Measurements from ENCODE around the gene KRTAP2-1.
"Not testable (repeated sequence)": the region's sequence is repeated elsewhere in the genome, so short reads cannot be mapped to it uniquely, and the experiment has no call there.

The KRTAP2-1 gene, protein sequence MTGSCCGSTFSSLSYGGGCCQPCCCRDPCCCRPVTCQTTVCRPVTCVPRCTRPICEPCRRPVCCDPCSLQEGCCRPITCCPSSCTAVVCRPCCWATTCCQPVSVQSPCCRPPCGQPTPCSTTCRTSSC

GRCh38 chr17:41046735-41047465 lies at the start of gene KRTAP2-1:
KRTAP2-1 (minus strand) TSS chr17:41047316; CDS start chr17:41047267, 49 bp downstream.
- not testable (repeated sequence) for DNase-seq (ENCODE audit: low spot score)

DNA sequence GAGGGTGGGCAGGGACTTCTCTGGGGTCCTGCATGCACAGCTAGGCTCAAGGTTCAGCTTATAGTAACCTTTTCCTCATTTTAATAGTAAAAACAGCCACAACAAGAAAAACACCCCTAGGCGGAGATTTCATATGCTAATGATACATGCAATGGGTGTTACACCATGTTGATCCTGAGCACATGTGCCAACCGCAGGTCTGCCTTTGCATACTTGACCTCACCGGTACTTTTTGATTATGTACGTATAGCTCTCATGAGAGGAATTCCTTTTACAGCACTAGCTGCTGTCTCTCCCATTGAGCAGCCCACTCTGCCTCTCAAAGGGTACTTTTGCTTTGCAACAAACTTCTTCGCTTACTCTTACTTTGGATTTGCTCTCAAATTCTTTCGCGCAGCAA lies 48.9 kb upstream of the KRTAP2-1 start:
- DNase-seq (ENCODE audit: low spot score) = no peak

- not testable (repeated sequence) for DNase-seq (ENCODE audit: low spot score)
These were observed 41.7 kb upstream of the KRTAP2-1 start for GRCh38 chr17:41088760-41089352.

- not testable (repeated sequence) for DNase-seq (ENCODE audit: low spot score)
These were observed 37.2 kb upstream of the KRTAP2-1 start, which contains the start of gene KRTAP4-7 for GRCh38 chr17:41084100-41084856. KRTAP4-7 (plus strand) TSS chr17:41084150; CDS start chr17:41084207, 57 bp downstream.

DNA sequence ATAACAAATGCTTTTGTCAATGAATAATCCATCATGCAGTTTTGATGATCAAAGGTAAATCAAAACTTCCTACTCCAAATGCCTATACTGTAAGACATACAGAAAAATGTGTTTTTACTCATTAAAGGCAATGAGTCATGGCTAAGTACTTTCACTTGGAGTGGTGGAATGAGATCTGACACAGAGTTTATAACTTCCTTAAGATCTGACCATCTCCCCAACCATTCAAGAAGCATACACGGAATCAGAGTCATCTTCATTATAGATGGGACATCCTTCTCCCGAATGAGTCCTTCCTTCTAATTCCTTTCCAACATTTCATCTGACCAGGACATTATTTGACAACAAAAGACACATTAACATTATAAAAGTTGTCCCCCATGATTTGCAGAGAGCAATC lies 36.3 kb upstream of the KRTAP2-1 start:
- not testable (repeated sequence) for DNase-seq (ENCODE audit: low spot score)

- DNase-seq (ENCODE audit: low spot score) = no peak
These were observed 35.5 kb upstream of the KRTAP2-1 start for GRCh38 chr17:41082626-41083025.

GRCh38 chr17:41076788-41077187 lies 29.7 kb upstream of the KRTAP2-1 start:
- no peak for DNase-seq (ENCODE audit: low spot score)

DNA sequence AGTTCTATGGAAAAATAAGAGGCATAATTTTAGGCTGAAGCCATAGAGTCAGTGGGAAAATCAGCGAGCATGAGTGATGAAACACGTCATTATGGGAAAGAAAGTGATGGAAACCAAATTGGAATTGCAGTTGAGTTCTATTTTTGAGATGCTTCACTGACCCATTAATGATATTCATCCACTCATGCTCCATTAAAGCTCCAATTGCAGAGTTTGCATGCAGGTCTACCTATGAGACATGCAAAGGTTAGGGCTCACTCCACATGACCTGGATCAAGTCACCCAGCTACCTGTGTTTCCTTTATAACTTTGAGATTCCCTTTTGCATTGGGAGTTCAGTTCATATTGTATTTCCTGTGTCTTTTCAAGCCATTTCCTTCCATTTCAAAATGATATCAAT lies 26.6 kb upstream of the KRTAP2-1 start:
- no peak for DNase-seq (ENCODE audit: low spot score)

DNA sequence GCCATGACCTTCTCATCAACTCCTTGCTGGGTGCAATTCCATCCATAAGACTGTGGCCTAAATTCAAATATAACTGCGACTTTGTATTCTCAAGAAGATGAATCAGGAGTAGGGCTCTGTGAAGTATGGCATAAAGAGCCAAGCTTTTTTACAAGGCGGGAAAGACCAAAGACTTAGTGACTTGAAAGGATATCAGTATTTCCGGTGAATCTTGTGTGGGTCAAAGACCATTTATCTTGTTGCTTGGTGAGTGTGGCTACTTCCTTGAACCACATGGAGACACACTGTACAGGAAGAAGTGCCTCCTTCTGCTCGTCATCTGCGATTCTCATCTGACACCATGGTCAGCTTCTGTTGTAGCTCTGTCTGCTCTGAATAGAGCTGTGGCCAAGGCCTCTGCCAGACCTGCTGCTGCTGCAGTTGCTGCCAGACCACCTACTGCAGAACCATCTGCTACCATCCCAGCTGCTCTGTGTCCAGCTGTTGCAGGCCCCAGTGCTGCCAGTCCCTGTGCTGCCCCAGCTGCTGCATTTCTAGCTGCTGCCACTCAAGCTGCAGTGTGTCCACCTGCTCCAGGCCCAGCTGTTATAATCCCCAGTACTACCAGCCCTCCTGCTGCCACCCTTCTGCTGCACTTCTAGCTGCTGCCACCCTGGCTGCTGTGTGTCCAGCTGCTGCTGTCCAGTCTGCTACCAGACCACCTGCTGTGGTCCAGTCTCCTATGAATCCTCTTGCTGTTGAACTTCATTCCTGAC lies 24.7 kb upstream of the KRTAP2-1 start:
- DNase-seq (ENCODE audit: low spot score) = no peak

- no peak for DNase-seq (ENCODE audit: low spot score)
These were observed 21.9 kb upstream of the KRTAP2-1 start for GRCh38 chr17:41069031-41069430.

- DNase-seq (ENCODE audit: low spot score) = no peak
These were observed 20.2 kb upstream of the KRTAP2-1 start for GRCh38 chr17:41067281-41067680.

DNA sequence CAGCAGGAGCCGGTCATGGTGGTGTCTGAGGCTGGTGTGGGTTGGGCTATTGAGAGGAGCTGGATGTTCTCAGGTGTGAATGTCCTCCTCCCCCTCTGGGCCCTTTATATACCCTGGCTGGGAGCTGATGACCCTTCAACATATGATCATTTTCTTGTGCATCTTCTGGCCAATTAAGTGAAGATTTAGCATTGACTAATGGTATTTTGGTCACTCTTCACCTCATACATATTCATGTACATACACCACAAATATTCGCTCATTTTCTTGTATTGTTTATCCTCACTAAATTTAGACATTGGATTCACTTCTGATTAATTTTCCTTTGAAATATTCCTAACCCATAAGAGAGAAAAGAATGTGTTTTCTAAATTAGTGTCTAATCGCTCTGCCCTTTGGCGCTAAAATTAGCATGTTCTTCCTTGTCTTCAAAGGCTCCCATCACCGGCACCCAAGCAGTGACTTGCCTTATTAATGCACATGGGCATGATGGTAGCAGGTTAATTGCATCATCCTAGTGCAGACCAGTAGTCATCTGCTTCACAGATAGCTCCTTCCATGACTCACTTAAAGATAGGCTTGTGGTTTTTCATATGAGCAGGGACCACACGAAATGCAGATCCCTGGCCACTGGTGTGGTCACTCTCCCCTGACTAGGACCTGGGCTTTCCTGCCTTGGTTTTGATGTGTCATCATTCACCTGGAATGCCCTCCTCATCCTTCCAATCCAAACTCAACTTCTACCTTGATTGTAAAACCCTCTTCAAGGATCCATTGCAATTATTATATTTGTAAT lies 18.9 kb upstream of the KRTAP2-1 start, which contains the start of gene KRTAP2-4:
KRTAP2-4 (minus strand) TSS at position 51 of the 796 bp plus-strand sequence; CDS start at position 17, 34 bp downstream.
- no peak for DNase-seq (ENCODE audit: low spot score)

DNA sequence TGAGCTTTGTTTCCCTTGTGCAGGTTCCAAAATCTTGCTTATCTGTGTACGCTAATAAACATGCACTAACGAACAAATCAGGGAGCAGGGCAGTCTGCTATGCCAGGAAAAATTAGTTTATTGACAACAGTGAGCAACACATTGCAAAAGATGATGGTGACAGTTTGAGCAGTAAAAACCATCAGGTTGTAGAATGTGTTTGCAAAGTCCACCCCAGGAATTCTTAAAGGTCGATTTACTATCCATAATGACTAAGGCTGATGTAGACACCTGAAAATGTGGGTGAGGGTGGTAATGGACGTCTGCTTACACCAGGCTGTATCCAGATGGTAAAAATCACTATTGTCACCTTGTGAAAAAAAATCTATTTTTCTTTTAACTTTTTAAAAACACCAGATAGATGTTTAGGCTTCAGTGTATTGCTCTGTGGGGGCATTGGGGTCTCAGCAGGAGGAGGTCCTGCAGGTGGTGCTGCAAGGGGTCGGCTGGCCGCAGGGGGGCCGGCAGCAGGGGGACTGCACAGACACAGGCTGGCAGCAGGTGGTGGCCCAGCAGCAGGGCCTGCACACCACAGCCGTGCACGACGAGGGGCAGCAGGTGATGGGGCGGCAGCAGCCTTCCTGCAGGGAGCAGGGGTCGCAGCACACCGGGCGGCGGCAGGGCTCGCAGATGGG lies 18.0 kb upstream of the KRTAP2-1 start:
- not testable (repeated sequence) for DNase-seq (ENCODE audit: low spot score)

DNA sequence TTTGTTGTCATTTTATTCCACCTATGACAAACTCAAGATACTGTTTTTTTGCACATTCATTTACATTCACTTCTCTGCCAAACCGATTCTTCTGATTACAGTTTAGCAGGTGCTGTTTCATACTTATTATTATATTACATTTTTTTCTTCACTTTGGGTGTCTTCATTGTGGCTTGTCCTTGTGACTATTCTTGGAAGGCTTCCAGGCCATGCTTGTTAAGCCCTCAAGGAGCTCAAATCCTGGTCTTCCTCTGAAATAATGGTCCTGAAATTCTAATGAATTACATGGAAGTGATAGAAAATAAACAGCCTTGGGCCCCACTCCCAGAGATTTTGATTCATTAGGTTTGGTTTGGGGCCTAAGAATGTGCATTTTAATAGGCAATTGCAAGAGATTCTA lies 17.2 kb upstream of the KRTAP2-1 start:
- no peak for DNase-seq (ENCODE audit: low spot score)

- no peak for DNase-seq (ENCODE audit: low spot score)
These were observed 16.3 kb upstream of the KRTAP2-1 start for GRCh38 chr17:41063449-41063848.

- no peak for DNase-seq (ENCODE audit: low spot score)
These were observed 14.8 kb upstream of the KRTAP2-1 start for GRCh38 chr17:41061964-41062363.

DNA sequence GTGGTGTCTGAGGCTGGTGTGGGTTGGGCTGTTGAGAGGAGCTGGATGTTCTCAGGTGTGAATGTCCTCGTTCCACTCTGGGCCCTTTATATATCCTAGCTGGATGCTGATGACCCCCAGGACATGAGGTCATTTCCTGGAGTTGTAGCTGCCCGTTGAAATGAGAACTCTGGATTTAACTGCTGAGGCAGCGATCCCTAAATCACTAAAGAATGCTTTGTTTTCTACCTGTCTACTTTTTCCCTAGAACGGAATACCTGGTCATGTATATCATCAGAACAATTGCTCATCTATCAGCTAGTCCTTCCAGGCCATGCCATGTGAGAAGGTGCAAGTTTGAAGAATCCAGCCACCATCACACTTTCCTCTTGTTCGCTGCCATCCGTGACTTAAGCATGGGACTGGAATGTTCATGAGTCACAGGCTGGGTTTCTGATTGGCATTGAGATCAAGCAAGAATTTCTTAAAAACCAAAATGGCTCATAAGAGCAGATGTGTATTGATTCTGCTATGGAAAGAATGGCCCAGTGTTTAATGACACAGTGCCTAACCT lies 13.0 kb upstream of the KRTAP2-1 start, which contains the start of gene KRTAP2-3:
KRTAP2-3 (minus strand) TSS at position 63 of the 553 bp plus-strand sequence. CDS start 64 bp downstream, outside the sequence.
- DNase-seq (ENCODE audit: low spot score) = no peak

- DNase-seq (ENCODE audit: low spot score) = not testable (repeated sequence)
These were observed 12.3 kb upstream of the KRTAP2-1 start for GRCh38 chr17:41059276-41060051.

DNA sequence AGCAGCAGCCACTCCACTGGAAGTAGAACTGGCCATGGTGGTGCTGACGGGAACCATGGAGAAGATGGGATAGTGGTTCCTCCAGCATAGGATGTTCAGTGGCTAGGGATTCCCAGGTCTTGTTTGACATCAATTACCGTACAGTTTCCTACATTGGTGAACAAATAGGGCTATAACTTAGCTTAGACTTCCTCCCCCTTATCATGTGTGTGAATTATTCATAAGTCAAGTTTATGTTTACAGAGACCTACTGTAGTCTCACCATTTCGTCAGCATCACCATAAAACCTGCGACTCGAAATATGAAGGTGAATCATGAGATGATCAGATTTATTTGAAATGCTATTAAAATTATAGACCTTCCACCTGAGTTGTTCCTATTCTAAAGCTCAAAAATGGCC lies 11.6 kb upstream of the KRTAP2-1 start:
- DNase-seq (ENCODE audit: low spot score) = no peak

Data from germinal center (tissue), 1 donor.